Measurements from ENCODE around the gene KDM4B.
A peak's percentile ranks its signal among the peaks of the same experiment; 100 is the strongest.

Gene KDM4B

GRCh38 chr19:5112175-5112574 lies 143.3 kb downstream of the KDM4B start:
- DNase-seq: no peak

GRCh38 chr19:5112681-5113575 lies 144.0 kb downstream of the KDM4B start:
- no peak for DNase-seq

GRCh38 chr19:5113633-5114586 lies 145.0 kb downstream of the KDM4B start:
- DNase-seq: no peak

- no peak for DNase-seq
Measured at GRCh38 chr19:5114727-5115126, 145.8 kb downstream of the KDM4B start.

- no peak for DNase-seq
Measured at GRCh38 chr19:5115351-5115750, 146.4 kb downstream of the KDM4B start.

GRCh38 chr19:5115771-5116202 lies 146.9 kb downstream of the KDM4B start:
- DNase-seq: no peak

- DNase-seq: no peak
Measured at GRCh38 chr19:5116292-5116691, 147.4 kb downstream of the KDM4B start.

- DNase-seq: no peak
Measured at GRCh38 chr19:5117421-5117820, 148.5 kb downstream of the KDM4B start.

GRCh38 chr19:5118026-5118425 lies 149.1 kb downstream of the KDM4B start:
- no peak for DNase-seq

- DNase-seq: no peak
Measured at GRCh38 chr19:5119297-5119998, 150.5 kb downstream of the KDM4B start.

- DNase-seq: no peak
Measured at GRCh38 chr19:5120321-5120720, 151.4 kb downstream of the KDM4B start.

- DNase-seq: no peak
Measured at GRCh38 chr19:5120833-5121232, 151.9 kb downstream of the KDM4B start.

GRCh38 chr19:5121266-5122120 lies 152.6 kb downstream of the KDM4B start:
- DNase-seq: no peak

GRCh38 chr19:5122121-5122400 lies 153.1 kb downstream of the KDM4B start:
- DNase-seq: peak; percentile 87

GRCh38 chr19:5122671-5123409 lies 153.9 kb downstream of the KDM4B start:
- DNase-seq: no peak

- DNase-seq: no peak
Measured at GRCh38 chr19:5123646-5124045, 154.7 kb downstream of the KDM4B start.

GRCh38 chr19:5124111-5124855 lies 155.4 kb downstream of the KDM4B start:
- no peak for DNase-seq

GRCh38 chr19:5125376-5125775 lies 156.5 kb downstream of the KDM4B start:
- no peak for DNase-seq

GRCh38 chr19:5125797-5126497 lies 157.0 kb downstream of the KDM4B start:
- DNase-seq: peak; percentile 72

All from GDM1 (cell line).